Measurements from ENCODE around the gene ARL6IP1. TPM values are rescaled to one million over a fixed set of nuclear protein-coding genes. Genes with fewer than 3 reads are reported as not detected.

ARL6IP1 gene
- total and polyA plus RNA-seq, 2 of the 4 experiments (the other 2 are of a cell fraction): 78.1 to 190 TPM

GRCh38 chr16:18833707-18834505 is 32.6 kb upstream of the ARL6IP1 start:
- H3K27me3 ChIP-seq (ENCODE audit: control insufficient read depth, insufficient read depth, low read length): no peaks in the 10 kb centered on the region
- H3K14ac ChIP-seq (replicated peaks; ENCODE audit: low read depth, low read length): no peak overlapping the region
- in situ Hi-C loops (cut with MboI; ENCODE audit: low sequenced_read_pairs): no loop called here
- no peak overlapping the region for H2BK5ac ChIP-seq (ENCODE audit: low read depth, low read length, poor library complexity, severe bottlenecking)
- no peak overlapping the region for H2BK20ac ChIP-seq (ENCODE audit: low read depth, low read length)
- H2BK120ac ChIP-seq (ENCODE audit: low read depth, low read length): no peak overlapping the region
- H3K79me1 ChIP-seq (ENCODE audit: low read depth in 1 of 2, low read length in 2 of 2): peaks cover 0 to 6% of the 10 kb centered on the region in 2 experiments; a peak in 1 of 4 replicates
- no TSS peak for BruUV-seq (replicated peaks)
- ATAC-seq (ENCODE audit: low read depth) (no peak), DNase-seq (no peak)
- H3K27ac ChIP-seq (ENCODE audit: insufficient read depth, low read length): no peak overlapping the region
- H3K4ac ChIP-seq (ENCODE audit: low read depth, low read length): no peak overlapping the region
- H2BK15ac ChIP-seq (ENCODE audit: low read depth, low read length): no peak overlapping the region
- ChIA-PET CTCF (no interaction called here), POLR2A (ENCODE audit: unreplicated experiment) (interaction anchor here (1.2 kb wide), 1 partner anchor 32 kb away, joined by 4 read pairs; the partner anchor contains the start of gene ARL6IP1)
- H4K20me1 ChIP-seq (ENCODE audit: insufficient read depth, low read length): no peaks in the 10 kb centered on the region
- 100% methylated on average over 4 of the region's 9 CpGs; no CpG with 5 or more reads in 1 of the 2 experiments for WGBS, 2 experiments (ENCODE audit: extremely low coverage in 2 of 2, insufficient read length in 1 of 2)
- H3K9me1 ChIP-seq (ENCODE audit: insufficient read depth, low read length): no peaks in the 10 kb centered on the region; the same call in 1 of the 2 replicates
- H4K5ac ChIP-seq (ENCODE audit: low read depth, low read length): no peak overlapping the region
- intact Hi-C loops (cut with micrococcal nuclease): loop anchor here (1.0 kb wide), 1 partner anchor 42 kb away; no protein-coding TSS in a partner anchor
- H3K36me3 ChIP-seq (ENCODE audit: control insufficient read depth, insufficient read depth, low read length): peaks cover 55% of the 10 kb centered on the region
- no peak overlapping the region for H3K23ac ChIP-seq (ENCODE audit: low read depth, low read length)
- H3K9me3 ChIP-seq (ENCODE audit: control insufficient read depth, insufficient read depth, low read length): no peaks in the 10 kb centered on the region
- dilution Hi-C loops (cut with HindIII; ENCODE audit: low sequenced_read_pairs, unreplicated experiment): no loop called here
- no peak overlapping the region for H3K18ac ChIP-seq (ENCODE audit: low read depth, low read length)
- H2AFZ ChIP-seq (replicated peaks; ENCODE audit: low read length, poor library complexity): no peak overlapping the region
- no peak overlapping the region for H2AK5ac ChIP-seq (ENCODE audit: low read depth, low read length)
- TF ChIP-seq CHD1 (IDR thresholded peaks at IDR 0.05; ENCODE audit: low read depth, low read length): no peak
- no peak for TF ChIP-seq RCOR1 (IDR thresholded peaks at IDR 0.05; ENCODE audit: insufficient replicate concordance, low read length)
- no peak for TF ChIP-seq FOS (IDR thresholded peaks at IDR 0.05; ENCODE audit: low read depth, low read length)
- TF ChIP-seq SMC3 (IDR thresholded peaks at IDR 0.05; ENCODE audit: low read depth, low read length): no peak
- no peak for TF ChIP-seq RAD21 (IDR thresholded peaks at IDR 0.05; ENCODE audit: low read length)
- no peak for TF ChIP-seq MXI1 (IDR thresholded peaks at IDR 0.05; ENCODE audit: borderline replicate concordance, low read depth, low read length)
- TF ChIP-seq, protein P1, sequence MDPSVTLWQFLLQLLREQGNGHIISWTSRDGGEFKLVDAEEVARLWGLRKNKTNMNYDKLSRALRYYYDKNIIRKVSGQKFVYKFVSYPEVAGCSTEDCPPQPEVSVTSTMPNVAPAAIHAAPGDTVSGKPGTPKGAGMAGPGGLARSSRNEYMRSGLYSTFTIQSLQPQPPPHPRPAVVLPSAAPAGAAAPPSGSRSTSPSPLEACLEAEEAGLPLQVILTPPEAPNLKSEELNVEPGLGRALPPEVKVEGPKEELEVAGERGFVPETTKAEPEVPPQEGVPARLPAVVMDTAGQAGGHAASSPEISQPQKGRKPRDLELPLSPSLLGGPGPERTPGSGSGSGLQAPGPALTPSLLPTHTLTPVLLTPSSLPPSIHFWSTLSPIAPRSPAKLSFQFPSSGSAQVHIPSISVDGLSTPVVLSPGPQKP (IDR thresholded peaks at IDR 0.05; ENCODE audit: borderline replicate concordance, low read depth, low read length): no peak
- TF ChIP-seq BHLHE40 (IDR thresholded peaks at IDR 0.05; ENCODE audit: low read depth, low read length): no peak
- no peak for TF ChIP-seq CTCF (conservative IDR thresholded peaks at IDR 0.05; ENCODE audit: low read depth, low read length)
- no peak for TF ChIP-seq MAZ (IDR thresholded peaks at IDR 0.05; ENCODE audit: borderline replicate concordance, low read depth, low read length)
- H3K4me1 ChIP-seq (ENCODE audit: control insufficient read depth, insufficient read depth, low read length): no peaks in the 10 kb centered on the region
- H3K56ac ChIP-seq (ENCODE audit: extremely low read depth, insufficient read depth, low read length): no peak overlapping the region
- H3K4me2 ChIP-seq (ENCODE audit: low read depth, low read length): no peak overlapping the region
- H3K9ac ChIP-seq (ENCODE audit: low read depth, low read length): no peak overlapping the region
- H4K91ac ChIP-seq (ENCODE audit: insufficient read depth, low read depth, low read length): no peak overlapping the region
- no peak overlapping the region for H2AK9ac ChIP-seq (replicated peaks; ENCODE audit: low read depth, low read length, poor library complexity)
- H4K8ac ChIP-seq (ENCODE audit: low read depth in 2 of 2, low read length in 2 of 2): no peak overlapping the region
- no peak overlapping the region for H3K4me3 ChIP-seq (ENCODE audit: insufficient read depth, low read depth, low read length)
